ENCODE data around the gene MBNL1.

DNA sequence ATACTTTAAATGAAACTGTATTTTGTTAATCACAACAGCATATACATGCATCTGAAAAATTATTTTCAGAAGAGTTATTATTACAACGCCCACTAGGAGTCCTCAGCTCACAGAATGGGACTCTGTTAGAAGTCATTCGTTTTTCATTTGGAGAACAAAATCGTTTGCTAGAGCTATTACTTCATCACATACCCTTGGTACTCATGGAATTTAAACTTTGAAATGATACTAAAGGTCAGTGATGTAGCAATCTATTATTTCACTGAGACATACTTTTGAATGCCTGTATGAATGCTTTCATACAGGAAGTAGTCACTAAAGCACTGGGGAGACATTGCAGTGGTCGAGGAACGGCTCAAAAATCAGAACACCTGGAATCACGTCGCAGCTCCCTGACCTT, 198.1 kb downstream of the MBNL1 start:
- TF ChIP-seq, protein P1, sequence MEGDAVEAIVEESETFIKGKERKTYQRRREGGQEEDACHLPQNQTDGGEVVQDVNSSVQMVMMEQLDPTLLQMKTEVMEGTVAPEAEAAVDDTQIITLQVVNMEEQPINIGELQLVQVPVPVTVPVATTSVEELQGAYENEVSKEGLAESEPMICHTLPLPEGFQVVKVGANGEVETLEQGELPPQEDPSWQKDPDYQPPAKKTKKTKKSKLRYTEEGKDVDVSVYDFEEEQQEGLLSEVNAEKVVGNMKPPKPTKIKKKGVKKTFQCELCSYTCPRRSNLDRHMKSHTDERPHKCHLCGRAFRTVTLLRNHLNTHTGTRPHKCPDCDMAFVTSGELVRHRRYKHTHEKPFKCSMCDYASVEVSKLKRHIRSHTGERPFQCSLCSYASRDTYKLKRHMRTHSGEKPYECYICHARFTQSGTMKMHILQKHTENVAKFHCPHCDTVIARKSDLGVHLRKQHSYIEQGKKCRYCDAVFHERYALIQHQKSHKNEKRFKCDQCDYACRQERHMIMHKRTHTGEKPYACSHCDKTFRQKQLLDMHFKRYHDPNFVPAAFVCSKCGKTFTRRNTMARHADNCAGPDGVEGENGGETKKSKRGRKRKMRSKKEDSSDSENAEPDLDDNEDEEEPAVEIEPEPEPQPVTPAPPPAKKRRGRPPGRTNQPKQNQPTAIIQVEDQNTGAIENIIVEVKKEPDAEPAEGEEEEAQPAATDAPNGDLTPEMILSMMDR (IDR thresholded peaks at IDR 0.05; ENCODE audit: low read length): peak; percentile 55
- TF ChIP-seq EZH2 (optimal IDR thresholded peaks at IDR 0.05; ENCODE audit: low read depth, low read length): no peak
- no peak for TF ChIP-seq EZH2phosphoT487 (IDR thresholded peaks at IDR 0.05; ENCODE audit: low read length)
